ENCODE measurements around the gene TUT1. TPM values are rescaled to one million over a fixed set of nuclear protein-coding genes. Genes with fewer than 3 reads are reported as not detected.

TUT1 gene
- total RNA-seq, 1 experiment from 2014 or later, result 40.0 TPM

- TF ChIP-seq FOXP4 (CRISPR knock-in tag; IDR thresholded peaks at IDR 0.05), result no peak; the same call in 1 of the 2 replicates
- TF ChIP-seq ZNF425 (CRISPR knock-in tag; conservative IDR thresholded peaks at IDR 0.05), result no peak
- no peak for TF ChIP-seq ETV6 (CRISPR knock-in tag; IDR thresholded peaks at IDR 0.05)
- no peak for TF ChIP-seq ELF4 (CRISPR knock-in tag; IDR thresholded peaks at IDR 0.05; ENCODE audit: low read depth)
- no peak for TF ChIP-seq FOXJ3 (CRISPR knock-in tag; IDR thresholded peaks at IDR 0.05; ENCODE audit: borderline replicate concordance)
- no peak for TF ChIP-seq ZBTB21 (CRISPR knock-in tag; IDR thresholded peaks at IDR 0.05; ENCODE audit: borderline replicate concordance)
- TF ChIP-seq ZNF263 (CRISPR knock-in tag; IDR thresholded peaks at IDR 0.05; ENCODE audit: low read depth), result peak; percentile 87
- TF ChIP-seq PREB (CRISPR knock-in tag; IDR thresholded peaks at IDR 0.05; ENCODE audit: borderline replicate concordance), result no peak
- TF ChIP-seq TP53 (CRISPR knock-in tag; IDR thresholded peaks at IDR 0.05), result no peak
- TF ChIP-seq SP1 (CRISPR knock-in tag; conservative IDR thresholded peaks at IDR 0.05), result peak; percentile 48; the same call in 1 of the 2 replicates
- TF ChIP-seq SMAD4 (CRISPR knock-in tag; IDR thresholded peaks at IDR 0.05), result no peak
- peak; percentile 34; the same call in 1 of the 2 replicates for TF ChIP-seq FOXP1 (CRISPR knock-in tag; IDR thresholded peaks at IDR 0.05; ENCODE audit: borderline replicate concordance)
- TF ChIP-seq MAX (CRISPR knock-in tag; IDR thresholded peaks at IDR 0.05), result peak; percentile 68; the same call in 1 of the 2 replicates
- no peak for TF ChIP-seq SMAD3 (CRISPR knock-in tag; IDR thresholded peaks at IDR 0.05; ENCODE audit: borderline replicate concordance)
- no peak for TF ChIP-seq ZNF671 (CRISPR knock-in tag; IDR thresholded peaks at IDR 0.05)
- no peak for TF ChIP-seq PRDM15 (CRISPR knock-in tag; IDR thresholded peaks at IDR 0.05)
- no peak for TF ChIP-seq ZNF317 (CRISPR knock-in tag; IDR thresholded peaks at IDR 0.05; ENCODE audit: borderline replicate concordance, low read depth)
- no peak for TF ChIP-seq CBFB (CRISPR knock-in tag; IDR thresholded peaks at IDR 0.05; ENCODE audit: low read depth)
- no peak for TF ChIP-seq ZMAT4 (CRISPR knock-in tag; IDR thresholded peaks at IDR 0.05)
- TF ChIP-seq ATF2 (CRISPR knock-in tag; IDR thresholded peaks at IDR 0.05; ENCODE audit: borderline replicate concordance, low read depth), result no peak
- TF ChIP-seq TEAD1 (CRISPR knock-in tag; IDR thresholded peaks at IDR 0.05), result peak; percentile 52; the same call in 1 of the 2 replicates
These were observed 45.7 kb downstream of the TUT1 start (continued) for GRCh38 chr11:62545437-62546243.
